GM21825 (cell line): ENCODE results near the gene FBXW11.

Experiments
- ATAC-seq: cut with Tn5 transposase; IDR thresholded peaks from one replicate; pipeline ENCODE4 v1.9.1; 2021; ENCODE audit warnings: mild to moderate bottlenecking, moderate library complexity; ENCODE audit not compliant: unreplicated experiment

The FBXW11 gene

DNA sequence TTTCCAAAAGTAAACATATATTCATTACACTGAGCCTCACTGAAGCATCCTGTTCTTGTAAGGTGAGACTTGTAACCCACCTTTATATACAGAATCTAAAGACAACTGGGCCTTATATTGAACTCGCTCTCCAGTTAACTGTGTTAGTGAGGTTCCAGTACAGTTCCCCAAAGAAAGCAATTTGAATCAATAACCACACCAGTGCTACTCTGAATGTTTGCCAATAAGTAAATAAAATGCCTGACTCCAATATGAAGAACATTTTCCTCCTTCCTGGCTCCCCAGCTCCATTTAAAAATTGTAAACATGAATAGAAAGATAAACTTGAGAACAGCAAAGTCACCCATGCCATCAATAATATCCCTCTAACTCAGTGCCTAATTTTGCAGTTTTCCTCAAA lies 50.1 kb downstream of the FBXW11 start:
- no peak for ATAC-seq

DNA sequence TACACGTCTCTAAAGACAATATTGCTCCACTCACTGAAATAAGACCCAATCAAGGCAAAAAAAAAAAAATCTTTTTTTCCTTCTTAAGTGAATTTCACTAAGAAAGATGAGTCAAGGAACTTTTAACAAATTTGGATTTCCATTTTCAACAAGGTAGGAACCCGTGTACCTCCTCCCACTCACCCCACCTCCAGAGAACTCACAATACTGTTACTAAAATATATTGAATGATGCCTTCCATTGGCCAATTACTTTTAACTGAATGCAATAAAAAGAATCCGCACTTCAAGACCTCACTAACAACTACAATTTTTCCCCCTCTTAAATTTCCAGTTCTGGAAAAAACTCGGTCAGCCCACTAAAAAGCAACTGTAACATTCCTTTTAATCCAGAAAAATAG lies 50.7 kb downstream of the FBXW11 start:
- no peak for ATAC-seq

DNA sequence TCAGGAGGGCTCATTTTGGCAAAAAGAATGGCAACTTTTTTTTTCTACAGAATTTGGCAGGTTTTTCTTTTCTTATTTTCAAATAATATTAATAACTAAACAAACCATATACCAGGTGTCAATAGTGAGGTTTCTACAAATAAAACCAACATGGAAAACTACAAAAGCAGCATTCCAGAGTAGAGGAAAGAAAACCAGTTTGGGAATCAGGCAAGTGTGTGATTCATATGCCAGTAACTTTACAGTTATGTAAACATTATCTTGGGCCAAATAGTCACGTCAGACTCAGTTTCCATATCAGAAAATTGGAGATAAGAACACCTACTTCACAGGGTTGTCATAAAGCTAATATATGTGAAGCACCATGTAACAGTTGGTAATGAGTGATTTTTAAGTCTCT lies 51.7 kb downstream of the FBXW11 start:
- no peak for ATAC-seq

DNA sequence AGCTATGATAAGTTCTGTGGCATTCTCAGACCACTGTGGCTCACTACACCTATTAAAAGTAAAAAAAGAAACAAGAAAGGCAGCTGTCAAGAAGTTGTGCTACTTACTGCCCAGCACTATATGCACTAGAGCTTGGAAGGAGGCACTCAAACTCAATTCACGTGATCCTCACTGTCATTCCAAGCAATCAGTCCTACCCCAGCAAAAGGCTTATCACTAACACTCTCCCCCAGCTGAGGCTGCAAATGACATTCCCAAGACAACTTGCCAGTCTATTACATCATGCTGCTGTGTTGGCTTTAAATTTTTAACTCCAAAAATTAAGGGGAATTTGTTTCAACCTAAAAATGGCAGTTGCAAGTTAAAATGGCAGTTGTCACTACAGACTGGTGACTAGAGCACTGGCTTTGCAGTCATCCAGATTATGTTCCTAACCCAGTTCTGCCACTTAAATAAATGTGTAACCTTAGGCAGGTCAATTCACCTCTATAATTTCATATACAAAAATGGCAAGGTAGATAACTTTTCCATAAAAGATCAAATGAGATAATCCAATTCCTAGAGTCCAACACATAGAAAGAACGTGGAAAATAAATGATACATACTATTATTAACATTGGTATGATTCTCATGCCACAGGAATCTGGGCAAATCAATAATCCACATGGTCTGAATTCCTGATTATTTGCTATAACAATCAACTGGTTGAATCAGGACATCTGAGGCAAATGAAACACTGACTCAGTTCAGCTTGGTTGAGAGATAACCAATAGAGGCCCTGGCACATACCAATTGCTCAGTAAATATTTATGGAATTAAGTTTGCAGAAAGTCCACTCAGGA lies 52.4 kb downstream of the FBXW11 start:
- ATAC-seq, result no peak

DNA sequence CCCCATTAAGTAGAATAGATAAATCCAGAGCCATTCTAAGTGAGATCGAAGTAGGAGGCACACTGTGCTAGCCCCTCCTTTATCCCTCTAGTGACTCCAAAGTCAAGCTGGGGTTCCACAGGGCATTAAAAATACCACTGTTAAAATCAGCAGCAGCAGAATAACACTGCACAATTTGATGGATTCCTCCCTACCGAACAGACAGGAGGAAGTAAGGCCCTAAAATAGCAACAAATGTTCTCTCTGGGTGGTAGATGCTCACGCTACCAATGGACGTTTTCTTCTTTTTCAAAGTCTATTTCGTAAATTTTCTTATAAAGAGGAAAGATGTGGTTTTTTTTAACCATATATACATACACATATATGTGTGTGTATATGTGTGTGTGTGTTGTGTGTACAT lies 54.4 kb downstream of the FBXW11 start:
- no peak for ATAC-seq

DNA sequence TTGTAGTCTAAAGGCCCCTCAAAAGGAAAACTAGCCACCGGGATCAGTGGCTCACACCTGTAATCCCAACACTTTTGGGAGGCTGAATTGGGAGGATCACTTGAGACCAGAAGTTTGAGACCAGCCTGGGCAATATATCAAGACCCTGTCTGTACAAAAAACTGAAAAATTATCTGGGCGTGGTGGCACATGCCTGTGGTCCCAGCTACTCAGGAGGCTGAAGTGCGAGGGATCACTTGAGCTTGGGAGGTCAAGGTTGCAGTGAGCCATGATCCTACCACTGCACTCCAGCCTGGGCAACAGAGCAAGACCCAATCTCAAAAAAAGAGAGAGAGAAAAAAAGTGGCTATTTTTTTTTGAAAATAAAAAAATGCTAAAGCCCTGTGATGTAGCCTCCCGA lies 55.2 kb downstream of the FBXW11 start:
- no peak for ATAC-seq

DNA sequence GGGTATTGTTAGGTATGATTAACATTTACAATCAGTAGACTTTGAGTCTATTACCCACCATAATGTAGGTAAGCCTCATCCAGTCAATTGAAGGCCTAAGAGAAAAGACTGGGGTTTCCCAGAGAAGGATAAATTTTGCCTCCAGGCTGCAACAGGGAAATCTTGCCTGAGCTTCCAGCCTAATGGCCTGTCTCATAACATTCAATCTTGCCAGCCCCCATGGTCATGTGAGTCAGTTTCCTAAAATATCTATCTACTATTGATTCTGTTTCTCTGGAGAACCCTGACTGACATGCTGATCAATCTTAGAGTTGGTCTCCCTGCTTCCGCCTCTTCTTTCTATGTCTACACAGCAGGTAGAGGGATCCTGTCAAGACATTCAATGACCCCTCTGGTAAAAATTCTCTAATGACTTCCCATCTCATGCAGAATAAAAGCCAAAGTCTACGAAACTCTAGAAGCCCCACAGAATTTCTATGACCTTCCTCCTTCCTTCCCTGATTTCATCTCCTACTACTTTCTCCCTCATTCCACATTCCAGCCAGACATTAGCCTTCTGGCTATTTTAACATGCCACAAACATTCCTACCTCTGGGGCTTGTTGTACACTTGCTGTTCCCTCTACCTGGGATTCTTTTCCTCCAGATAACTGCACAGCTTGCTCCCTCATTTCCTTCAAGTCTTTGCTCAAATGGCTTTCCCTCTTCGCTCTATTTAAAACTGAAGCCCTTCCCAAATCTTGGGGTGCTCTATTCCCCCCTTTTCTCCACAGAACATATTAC lies 60.2 kb downstream of the FBXW11 start:
- no peak for ATAC-seq

DNA sequence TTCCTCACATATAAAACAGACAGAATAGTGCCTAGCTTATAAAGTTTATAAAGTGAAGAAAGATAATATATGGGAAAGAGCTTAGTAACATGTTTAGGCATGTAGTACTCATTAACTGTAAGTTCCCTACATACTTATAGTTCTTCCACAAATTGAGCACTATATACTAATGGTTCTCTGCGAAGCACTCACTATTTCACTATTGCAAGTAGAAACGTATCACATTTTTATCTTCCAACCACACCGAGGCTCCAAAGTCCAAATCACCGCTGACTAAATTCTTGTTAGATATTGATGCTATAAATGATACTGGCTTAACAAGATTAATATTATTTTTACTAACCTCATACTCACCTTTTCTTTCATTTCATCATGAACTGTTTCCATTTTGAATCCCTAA lies 61.0 kb downstream of the FBXW11 start:
- ATAC-seq, result no peak

DNA sequence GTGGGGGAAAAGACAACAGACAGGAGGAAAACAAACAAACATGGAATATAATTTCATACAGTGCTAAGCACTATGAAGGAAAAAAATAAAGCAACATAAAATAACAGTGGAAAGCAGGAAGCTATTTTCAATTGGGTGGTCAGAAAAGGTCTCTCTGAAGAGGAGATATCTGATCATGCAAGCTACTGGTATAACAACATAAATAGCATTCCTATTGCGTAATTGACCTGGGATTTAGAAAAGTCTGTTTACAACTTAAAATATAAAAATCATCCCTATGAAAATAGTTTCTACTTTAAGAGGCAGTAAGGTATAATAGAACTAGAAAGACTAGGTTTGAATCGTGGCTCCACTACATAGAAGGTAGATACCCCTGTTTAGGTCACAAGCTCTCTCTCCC lies 61.4 kb downstream of the FBXW11 start:
- ATAC-seq, result no peak

DNA sequence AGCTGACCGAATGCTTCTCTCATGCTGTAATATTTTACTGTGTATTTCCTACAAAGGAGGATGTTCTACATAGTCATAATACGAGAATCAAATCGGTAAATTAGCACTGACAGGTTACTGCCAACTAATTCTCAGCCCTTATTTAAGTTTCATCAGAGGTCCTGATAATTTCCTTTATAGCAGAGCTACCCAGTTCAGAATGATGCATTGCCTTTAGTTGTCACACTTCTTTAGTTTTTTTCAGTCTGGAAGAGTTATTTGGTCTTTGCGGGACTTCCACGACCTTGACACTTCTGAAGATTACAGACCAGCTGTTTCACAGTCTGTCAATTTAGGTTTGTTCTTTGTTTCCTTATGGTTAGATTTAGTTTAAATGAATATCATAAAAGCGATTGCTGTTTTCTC lies 64.3 kb downstream of the FBXW11 start:
- ATAC-seq, result peak; percentile 46

DNA sequence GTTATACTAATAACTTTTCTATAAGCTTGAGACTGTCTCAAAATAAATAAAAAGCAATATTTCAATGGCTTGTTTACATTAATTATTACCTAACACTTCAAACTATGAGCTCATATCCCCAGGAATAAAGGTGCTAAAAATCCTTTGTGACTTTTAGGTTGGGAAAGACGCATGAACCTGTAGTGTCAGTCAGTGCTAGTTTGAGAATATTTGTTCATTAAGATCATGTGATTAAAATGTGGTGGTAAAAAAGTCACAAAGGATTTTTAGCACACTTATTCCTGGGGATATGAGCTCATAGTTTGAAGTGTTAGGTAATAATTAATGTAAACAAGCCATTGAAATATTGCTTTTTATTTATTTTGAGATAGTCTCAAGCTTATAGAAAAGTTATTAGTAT lies 64.8 kb downstream of the FBXW11 start:
- ATAC-seq, result peak; percentile 15

DNA sequence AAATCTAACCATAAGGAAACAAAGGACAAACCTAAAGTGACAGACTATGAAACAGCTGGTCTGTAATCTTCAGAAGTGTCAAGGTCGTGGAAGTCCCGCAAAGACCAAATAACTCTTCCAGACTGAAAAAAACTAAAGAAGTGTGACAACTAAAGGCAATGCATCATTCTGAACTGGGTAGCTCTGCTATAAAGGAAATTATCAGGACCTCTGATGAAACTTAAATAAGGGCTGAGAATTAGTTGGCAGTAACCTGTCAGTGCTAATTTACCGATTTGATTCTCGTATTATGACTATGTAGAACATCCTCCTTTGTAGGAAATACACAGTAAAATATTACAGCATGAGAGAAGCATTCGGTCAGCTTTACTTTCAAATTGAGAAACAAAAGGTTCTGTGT lies 65.2 kb downstream of the FBXW11 start:
- peak; percentile 34 for ATAC-seq

DNA sequence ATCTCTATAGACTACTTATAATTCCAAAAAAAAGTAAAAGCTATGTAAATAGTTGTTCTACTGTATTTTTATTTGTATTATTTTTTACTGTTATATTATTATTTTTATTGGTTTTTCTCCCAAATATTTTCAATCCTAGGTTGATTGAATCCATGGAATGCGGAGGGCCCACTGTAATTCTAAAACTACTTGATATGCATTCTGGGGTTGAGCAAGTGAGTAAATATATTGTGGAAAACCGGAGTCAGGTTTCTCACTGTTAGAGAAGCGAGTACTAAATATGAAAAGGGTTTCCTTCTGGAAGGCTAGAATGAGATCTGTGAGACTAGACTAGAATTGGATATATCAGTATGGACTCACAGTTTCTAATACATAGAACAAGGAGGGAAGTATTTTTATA lies 66.5 kb downstream of the FBXW11 start:
- ATAC-seq, result no peak

DNA sequence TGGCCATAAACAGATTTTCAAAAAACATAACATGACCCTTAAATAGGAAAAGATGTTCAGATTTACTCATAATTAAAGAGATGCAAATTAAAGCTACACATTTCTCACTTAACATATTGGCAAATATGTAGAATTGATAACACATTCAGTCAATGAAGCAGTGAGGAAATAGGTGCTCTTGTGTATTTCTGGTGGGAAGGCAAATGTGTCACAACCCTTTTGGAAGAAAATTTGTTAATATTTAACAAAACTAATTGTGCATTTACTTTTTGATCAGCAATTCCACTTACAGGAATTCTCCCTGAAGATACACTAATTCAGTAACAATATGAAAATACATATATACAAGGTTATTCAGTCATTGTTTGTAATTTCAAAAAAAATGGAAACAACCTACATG lies 68.1 kb downstream of the FBXW11 start:
- ATAC-seq, result no peak

DNA sequence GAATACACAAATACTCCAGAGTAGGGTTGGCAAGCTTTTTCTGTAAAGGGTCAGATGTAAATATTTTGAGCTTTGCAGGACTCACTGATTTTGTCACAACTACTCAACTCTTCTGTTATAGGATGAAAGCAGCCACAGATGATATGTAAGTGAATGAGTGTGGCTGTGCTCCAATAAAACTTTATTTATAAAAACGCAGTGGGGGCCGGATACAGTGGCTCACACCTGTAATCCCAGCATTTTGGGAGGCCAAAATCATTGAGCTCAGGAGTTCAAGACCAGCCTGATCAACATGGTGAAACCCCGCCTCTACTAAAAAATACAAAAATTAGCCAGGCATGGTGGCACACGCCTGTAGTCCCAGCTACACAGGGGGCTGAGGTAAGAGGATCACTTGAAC lies 69.1 kb downstream of the FBXW11 start:
- no peak for ATAC-seq

DNA sequence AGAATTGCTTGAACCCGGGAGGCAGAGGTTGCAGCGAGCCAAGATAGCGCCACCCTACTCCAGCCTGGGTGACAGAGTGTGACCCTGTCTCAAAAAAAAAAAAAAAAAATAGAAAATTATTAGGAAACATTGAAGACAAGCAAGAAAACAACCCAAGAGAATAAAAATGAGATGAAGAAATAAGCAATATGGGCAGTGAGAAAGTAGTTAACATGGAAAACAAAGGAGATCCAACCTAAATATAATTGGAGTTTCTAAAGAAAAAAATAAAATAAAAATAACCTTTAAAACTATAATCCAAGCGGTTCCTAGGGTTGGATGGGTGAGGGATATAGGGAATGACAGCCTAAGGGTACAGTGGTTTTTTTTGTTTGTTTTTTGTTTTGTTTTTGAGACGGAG lies 71.9 kb downstream of the FBXW11 start:
- ATAC-seq, result no peak

DNA sequence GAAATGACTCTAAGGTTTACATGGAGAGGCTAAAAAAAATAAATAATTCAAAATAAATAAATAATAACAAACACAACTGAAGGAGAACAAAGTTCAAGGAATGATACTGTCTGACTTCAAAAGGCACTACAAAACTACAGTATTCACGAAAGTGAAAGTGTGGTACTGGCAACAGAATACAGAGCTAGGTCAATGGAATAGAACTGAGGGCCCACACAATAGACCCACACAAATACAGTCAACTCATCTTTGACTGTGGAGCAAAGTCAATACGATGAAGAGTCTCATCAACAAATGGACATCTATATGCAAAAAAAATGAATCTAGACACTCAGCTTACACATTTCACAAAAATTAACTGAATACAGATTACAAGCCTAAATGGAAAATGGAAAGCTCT lies 75.3 kb downstream of the FBXW11 start:
- ATAC-seq, result no peak

DNA sequence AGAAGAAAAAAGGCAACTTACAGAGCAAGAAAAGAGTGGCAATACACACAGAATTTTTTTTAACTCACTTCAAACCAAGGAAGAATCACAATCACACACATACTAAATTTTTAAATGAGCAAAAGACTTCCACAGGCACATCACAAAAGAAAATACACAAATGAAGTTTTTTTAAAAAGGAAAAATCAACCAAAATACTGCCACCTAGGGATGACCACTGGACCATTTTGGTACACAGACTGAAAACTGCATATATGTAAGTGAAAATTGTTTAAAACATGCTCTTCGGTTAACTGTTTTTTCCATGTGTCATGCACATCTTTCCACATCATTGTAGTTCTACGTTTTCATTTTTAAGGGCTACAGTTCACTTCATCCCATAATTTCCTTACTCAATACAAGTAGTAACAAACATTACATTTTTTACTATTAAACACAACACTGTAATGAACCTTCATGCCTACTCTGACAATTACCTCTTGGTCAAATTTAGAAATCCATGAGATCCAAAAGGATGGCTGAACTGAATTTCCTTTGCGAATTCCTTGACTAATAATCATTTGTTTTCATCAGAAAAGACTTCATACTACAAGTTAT lies 79.0 kb downstream of the FBXW11 start:
- no peak for ATAC-seq

DNA sequence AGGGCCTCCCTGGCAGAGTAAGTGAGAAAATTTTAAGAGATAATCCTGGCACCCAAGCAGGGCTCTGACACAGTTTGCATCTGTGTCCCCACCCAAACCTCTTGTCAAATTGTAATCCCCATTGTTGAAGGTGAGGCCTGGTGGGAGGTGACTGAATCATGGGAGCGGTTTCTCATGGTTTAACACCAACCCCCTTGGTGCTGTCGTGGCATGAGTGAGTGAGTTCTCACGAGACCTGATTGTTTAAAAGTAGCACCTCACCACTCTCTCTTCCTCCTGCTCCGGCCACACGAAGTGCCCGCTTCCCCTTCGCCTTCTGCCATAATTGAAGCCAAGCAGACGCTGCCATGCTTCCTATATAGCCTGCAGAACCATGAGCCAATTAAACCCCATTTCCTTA lies 80.1 kb downstream of the FBXW11 start:
- peak; percentile 81 for ATAC-seq

DNA sequence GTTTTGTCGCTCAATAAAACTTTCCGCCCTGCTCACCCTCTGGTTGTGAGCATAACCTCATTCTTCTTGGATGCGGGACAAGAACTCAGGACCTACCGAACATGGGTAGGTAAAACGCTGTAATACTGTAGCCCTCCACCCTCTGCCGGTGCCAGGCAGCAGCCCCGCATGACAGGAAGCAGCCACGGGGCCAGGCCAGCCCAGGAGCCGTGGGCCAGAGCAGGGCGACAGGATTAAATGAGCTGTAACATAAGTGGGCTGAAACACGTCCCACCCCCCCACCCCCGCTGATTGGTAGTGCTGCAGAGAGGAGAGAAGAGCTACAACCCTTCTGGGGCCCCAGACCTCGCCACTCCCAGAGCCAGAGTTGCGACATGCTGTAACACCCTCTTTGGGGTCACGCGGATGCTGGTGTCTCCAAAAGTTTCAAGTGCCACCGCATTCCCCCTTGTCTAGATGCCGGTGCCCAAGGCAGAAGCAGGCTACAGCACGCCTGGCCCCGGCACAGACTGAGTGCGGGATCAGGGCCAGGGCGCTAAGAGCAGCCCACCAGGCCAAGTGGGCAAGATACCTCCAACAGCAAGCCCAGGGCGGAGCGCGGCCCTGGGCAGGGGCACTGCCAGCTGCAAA lies 81.8 kb downstream of the FBXW11 start:
- no peak for ATAC-seq

DNA sequence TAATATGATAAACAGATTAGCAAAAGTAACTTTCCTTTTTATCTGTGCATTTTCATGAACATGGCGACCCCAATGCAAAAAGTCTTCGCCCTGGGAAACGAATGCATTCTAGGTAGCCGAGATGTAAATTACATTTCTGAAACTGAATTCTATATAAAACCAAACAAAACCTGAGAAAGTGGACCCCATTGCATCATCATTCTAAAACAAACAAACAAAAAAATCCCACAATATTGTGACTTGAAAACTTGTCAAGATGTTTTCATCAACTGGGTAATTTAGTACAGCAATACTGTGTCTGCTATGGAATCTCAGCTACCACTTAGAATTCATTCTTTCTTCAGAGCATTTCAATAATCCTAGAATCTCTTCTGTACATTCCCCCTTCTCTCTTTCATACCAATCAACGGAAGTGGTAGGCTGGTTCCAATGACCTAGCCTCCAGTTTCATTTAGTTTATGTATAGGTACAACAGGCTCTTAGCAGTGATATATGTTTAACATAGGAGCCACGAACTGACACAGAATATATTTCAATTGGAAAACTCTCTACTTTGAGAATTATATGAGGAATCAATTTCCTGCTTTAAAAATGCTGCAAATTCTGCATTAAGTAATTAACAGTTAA lies 85.6 kb downstream of the FBXW11 start:
- no peak for ATAC-seq
